Keratinocyte (primary cell): ENCODE data around the gene PTPRF. TPM values are rescaled to one million over a fixed set of nuclear protein-coding genes. Genes with fewer than 3 reads are reported as not detected.
"Not testable (repeated sequence)": the region's sequence is repeated elsewhere in the genome, so short reads cannot be mapped to it uniquely, and the experiment has no call there.

ENCODE experiments used
- DNase-seq: peaks from one replicate; pipeline ENCODE4 v3.0.0-alpha.2; 2011; ENCODE audit warnings: low read depth, missing footprints, low spot score
- FAIRE-seq: peaks from 2 replicates; lab custom pipeline; 2011; peaks lifted over from hg19 to GRCh38; lab: Jason Lieb, UNC
- H2AFZ ChIP-seq: 2 replicates; pipeline ENCODE4 v1.6.0; 2012; ENCODE audit warnings: low read length, control low read depth, inconsistent platforms; ENCODE audit not compliant: control insufficient read depth
- H3K27ac ChIP-seq: 2 replicates; pipeline ENCODE4 v1.5.1; 2011; ENCODE audit warnings: low read length; ENCODE audit not compliant: control insufficient read depth, insufficient read depth
- H3K27me3 ChIP-seq: 3 replicates; pipeline ENCODE4 v1.6.0; 2011; ENCODE audit warnings: low read length; ENCODE audit not compliant: control insufficient read depth, insufficient read depth; ENCODE audit errors: extremely low read depth
- H3K36me3 ChIP-seq, 2 experiments: 2 replicates in 1 of 2; 3 replicates in 1 of 2; pipeline ENCODE4 v1.5.1; 2011; ENCODE audit warnings: low read length in 2 of 2, mild to moderate bottlenecking in 1 of 2; ENCODE audit not compliant: control insufficient read depth in 2 of 2, insufficient read depth in 2 of 2; ENCODE audit errors: extremely low read depth in 1 of 2
- H3K4me1 ChIP-seq: 3 replicates; pipeline ENCODE4 v1.5.1; 2011; ENCODE audit warnings: low read length; ENCODE audit not compliant: control insufficient read depth, insufficient read depth; ENCODE audit errors: extremely low read depth
- H3K4me2 ChIP-seq: 3 replicates; pipeline ENCODE4 v1.6.0; 2011; ENCODE audit warnings: low read depth, low read length; ENCODE audit not compliant: control insufficient read depth, insufficient read depth; ENCODE audit errors: extremely low read depth
- H3K4me3 ChIP-seq, 3 experiments: fragments of 200-600 bp in 1 of 3; sonication (generic) in 1 of 3; 2 replicates in 2 of 3; 3 replicates in 1 of 3; pipeline ENCODE4 v1.5.1; 2011 to 2016; ENCODE audit warnings: low read length in 3 of 3, mild to moderate bottlenecking in 3 of 3, control low read depth in 2 of 3, inconsistent platforms in 1 of 3, low read depth in 1 of 3, mixed read lengths in 1 of 3, mixed run types in 1 of 3, moderate library complexity in 1 of 3; ENCODE audit not compliant: control insufficient read depth in 2 of 3, insufficient read depth in 2 of 3; ENCODE audit errors: extremely low read depth in 1 of 3
- H3K79me2 ChIP-seq: 2 replicates; pipeline ENCODE4 v1.6.0; 2012; ENCODE audit warnings: low read length; ENCODE audit not compliant: control insufficient read depth, insufficient read depth
- H3K9ac ChIP-seq: 3 replicates; pipeline ENCODE4 v1.6.0; 2011; ENCODE audit warnings: low read length; ENCODE audit not compliant: control insufficient read depth, insufficient read depth; ENCODE audit errors: extremely low read depth
- H3K9me1 ChIP-seq: 3 replicates; pipeline ENCODE4 v1.6.0; 2011; ENCODE audit warnings: low read length; ENCODE audit not compliant: control insufficient read depth, insufficient read depth; ENCODE audit errors: extremely low read depth
- H3K9me3 ChIP-seq: 2 replicates; pipeline ENCODE4 v1.5.1; 2012; ENCODE audit warnings: low read depth, low read length; ENCODE audit not compliant: control insufficient read depth
- H4K20me1 ChIP-seq: 3 replicates; pipeline ENCODE4 v1.6.0; 2011; ENCODE audit warnings: low read length; ENCODE audit not compliant: control insufficient read depth, insufficient read depth; ENCODE audit errors: extremely low read depth
- EZH2 ChIP-seq: IDR thresholded peaks from one replicate; pipeline ENCODE4 v1.6.1; 2012; ENCODE audit warnings: inconsistent platforms, mild to moderate bottlenecking, low read length, moderate library complexity
- dilution Hi-C: fragments of 300-500 bp; cut with MboI; formaldehyde crosslinking; loops from one replicate; pipeline ENCODE4 v1.7.0; 2020; ENCODE audit warnings: low sequenced_read_pairs; ENCODE audit not compliant: extremely low pct_ligation_motif_present
- polyA plus RNA-seq, 5 experiments: library from polyadenylated mRNA; depleted of rRNA in 3 of 5; stranded (reverse) in 3 of 5; stranded (forward) in 1 of 5; unstranded in 1 of 5; fragments of >200 nt; gene quantifications; 1 replicate in 1 of 5; 2 replicates in 3 of 5; 3 replicates in 1 of 5; pipeline versions ENCODE4 v1.2.1 to v1.2.3, GENCODE V29; 2011 to 2012; ENCODE audit warnings: missing spikeins in 2 of 5, low read depth in 1 of 5, low replicate concordance in 1 of 5
- TF ChIP-seq, protein P1 (sequence below), 3 experiments: IDR thresholded peaks in 1 of 3; conservative IDR thresholded peaks in 1 of 3; optimal IDR thresholded peaks in 1 of 3; 2 replicates in 2 of 3; 3 replicates in 1 of 3; pipeline versions ENCODE3 to v1.5.1; 2011; ENCODE audit warnings: low read length in 3 of 3, mild to moderate bottlenecking in 3 of 3, moderate library complexity in 2 of 3, control low read depth in 1 of 3, inconsistent platforms in 1 of 3; ENCODE audit not compliant: insufficient read depth in 2 of 3; ENCODE audit errors: extremely low read depth in 1 of 3

Gene PTPRF
- polyA plus RNA-seq, 1 donor (not counting 4 experiments of a cell fraction or from before 2014, with no cell fraction given) = 161 TPM

DNA sequence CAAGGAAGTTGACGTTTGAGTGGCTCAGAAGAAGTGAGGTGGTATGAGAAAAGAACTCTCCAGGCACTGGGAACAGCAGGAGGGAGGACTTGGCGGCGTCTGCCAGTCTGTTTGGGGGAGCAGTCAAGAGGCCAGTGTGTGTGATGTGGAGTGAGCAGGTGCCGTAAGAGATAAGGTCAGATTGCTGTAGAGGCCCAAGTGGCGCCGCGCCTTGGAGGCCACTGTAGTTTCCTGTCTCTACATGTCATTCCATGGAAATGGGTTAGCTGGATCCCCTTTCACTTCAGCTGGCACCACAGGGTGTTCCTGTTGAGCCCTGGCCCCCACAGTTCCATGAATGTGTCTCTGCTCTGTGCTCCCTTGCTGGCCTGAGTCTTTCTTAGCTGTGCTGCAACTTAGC lies 35.5 kb upstream of the PTPRF start:
- no peak overlapping the region for H3K4me3 ChIP-seq
- H3K9me3 ChIP-seq = peaks cover 2% of the 10 kb centered on the region
- H4K20me1 ChIP-seq = no peaks in the 10 kb centered on the region
- H3K27ac ChIP-seq = no peak overlapping the region
- DNase-seq (no peak), FAIRE-seq (no peak)
- H3K4me1 ChIP-seq = peaks cover 17% of the 10 kb centered on the region
- no peaks in the 10 kb centered on the region for H3K27me3 ChIP-seq
- H3K4me2 ChIP-seq = no peak overlapping the region
- H3K9me1 ChIP-seq = no peaks in the 10 kb centered on the region
- no peak for TF ChIP-seq EZH2
- TF ChIP-seq, protein P1, sequence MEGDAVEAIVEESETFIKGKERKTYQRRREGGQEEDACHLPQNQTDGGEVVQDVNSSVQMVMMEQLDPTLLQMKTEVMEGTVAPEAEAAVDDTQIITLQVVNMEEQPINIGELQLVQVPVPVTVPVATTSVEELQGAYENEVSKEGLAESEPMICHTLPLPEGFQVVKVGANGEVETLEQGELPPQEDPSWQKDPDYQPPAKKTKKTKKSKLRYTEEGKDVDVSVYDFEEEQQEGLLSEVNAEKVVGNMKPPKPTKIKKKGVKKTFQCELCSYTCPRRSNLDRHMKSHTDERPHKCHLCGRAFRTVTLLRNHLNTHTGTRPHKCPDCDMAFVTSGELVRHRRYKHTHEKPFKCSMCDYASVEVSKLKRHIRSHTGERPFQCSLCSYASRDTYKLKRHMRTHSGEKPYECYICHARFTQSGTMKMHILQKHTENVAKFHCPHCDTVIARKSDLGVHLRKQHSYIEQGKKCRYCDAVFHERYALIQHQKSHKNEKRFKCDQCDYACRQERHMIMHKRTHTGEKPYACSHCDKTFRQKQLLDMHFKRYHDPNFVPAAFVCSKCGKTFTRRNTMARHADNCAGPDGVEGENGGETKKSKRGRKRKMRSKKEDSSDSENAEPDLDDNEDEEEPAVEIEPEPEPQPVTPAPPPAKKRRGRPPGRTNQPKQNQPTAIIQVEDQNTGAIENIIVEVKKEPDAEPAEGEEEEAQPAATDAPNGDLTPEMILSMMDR (optimal IDR thresholded peaks at IDR 0.05 in 1 of 3, IDR thresholded peaks at IDR 0.05 in 1 of 3, conservative IDR thresholded peaks at IDR 0.05 in 1 of 3; ENCODE audit: extremely low read depth in 1 of 3, insufficient read depth in 2 of 3, low read length in 3 of 3) = no peak
- no peaks in the 10 kb centered on the region for H3K79me2 ChIP-seq
- no peaks in the 10 kb centered on the region for H3K36me3 ChIP-seq
- dilution Hi-C loops = no loop called here
- no peak overlapping the region for H2AFZ ChIP-seq
- H3K9ac ChIP-seq = no peak overlapping the region

GRCh38 chr1:43499898-43500297 lies 30.8 kb upstream of the PTPRF start:
- Histone ChIP-seq H3K36me3 (no peaks in the 10 kb centered on the region), H3K79me2 (no peaks in the 10 kb centered on the region), H3K9me1 (no peaks in the 10 kb centered on the region), H2AFZ (no peak overlapping the region), H4K20me1 (no peaks in the 10 kb centered on the region), H3K4me2 (no peak overlapping the region), H3K9ac (no peak overlapping the region), H3K4me3 (no peak overlapping the region), H3K27ac (no peak overlapping the region), H3K9me3 (no peaks in the 10 kb centered on the region), H3K27me3 (no peaks in the 10 kb centered on the region), H3K4me1 (no peaks in the 10 kb centered on the region)
- no peak for DNase-seq
- dilution Hi-C loops = no loop called here
- TF ChIP-seq, protein P1 (optimal IDR thresholded peaks at IDR 0.05 in 1 of 3, IDR thresholded peaks at IDR 0.05 in 1 of 3, conservative IDR thresholded peaks at IDR 0.05 in 1 of 3; ENCODE audit: extremely low read depth in 1 of 3, insufficient read depth in 2 of 3, low read length in 3 of 3) = no peak
- no peak for TF ChIP-seq EZH2
- no peak for FAIRE-seq

- H3K36me3 ChIP-seq, H3K9ac ChIP-seq, FAIRE-seq, H3K4me1 ChIP-seq, H3K9me1 ChIP-seq, H2AFZ ChIP-seq, H3K4me2 ChIP-seq, dilution Hi-C loops, H3K27me3 ChIP-seq, H3K27ac ChIP-seq, H3K79me2 ChIP-seq, DNase-seq, H3K9me3 ChIP-seq, H4K20me1 ChIP-seq, H3K4me3 ChIP-seq: not testable (repeated sequence)
These were observed 28.9 kb upstream of the PTPRF start for GRCh38 chr1:43501806-43502205.
